GM19351 (cell line): ENCODE results near the gene STMND1.

ENCODE experiments used
- ATAC-seq: cut with Tn5 transposase; IDR thresholded peaks from one replicate; pipeline ENCODE4 v1.9.1; 2021; ENCODE audit warnings: mild to moderate bottlenecking, moderate library complexity; ENCODE audit not compliant: unreplicated experiment

STMND1 gene

DNA sequence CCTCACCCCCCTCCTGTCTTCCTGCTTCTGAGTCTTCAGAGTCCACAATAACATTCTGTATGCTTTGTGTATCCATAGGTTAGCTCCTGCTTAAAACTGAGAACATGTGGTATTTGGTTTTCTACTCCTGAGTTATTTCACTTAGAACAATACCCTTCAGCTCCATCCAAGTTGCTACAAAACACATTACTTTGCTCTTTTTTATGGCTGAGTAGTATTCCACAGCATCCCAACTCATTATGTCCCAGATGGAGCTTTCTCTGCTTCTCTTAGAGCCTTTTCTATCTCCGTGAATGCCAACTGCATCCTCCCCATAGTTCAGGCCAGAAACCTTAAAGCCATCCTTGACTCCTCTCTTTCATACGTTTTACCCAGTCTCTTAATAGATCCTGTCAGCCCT lies 55.8 kb downstream of the STMND1 start:
- no peak for ATAC-seq

DNA sequence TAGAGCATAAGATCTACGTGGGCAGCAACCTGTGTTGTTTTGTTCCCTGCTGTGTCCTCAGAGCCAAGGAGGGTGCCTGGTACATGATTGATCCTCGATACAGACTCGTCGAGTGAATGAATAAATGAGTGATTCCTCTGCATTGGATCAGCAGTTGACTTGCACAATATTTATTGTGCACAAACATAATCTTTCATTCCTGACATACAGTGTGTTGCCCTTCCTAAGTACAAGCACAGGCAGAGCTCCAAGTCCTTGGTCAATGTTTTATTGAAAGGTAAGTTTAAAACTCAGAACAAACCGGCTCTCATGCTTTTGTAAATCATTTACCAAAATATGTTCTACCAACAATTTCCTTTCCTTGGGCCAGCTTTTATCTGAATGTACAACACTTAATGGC lies 57.4 kb downstream of the STMND1 start:
- ATAC-seq, result no peak

DNA sequence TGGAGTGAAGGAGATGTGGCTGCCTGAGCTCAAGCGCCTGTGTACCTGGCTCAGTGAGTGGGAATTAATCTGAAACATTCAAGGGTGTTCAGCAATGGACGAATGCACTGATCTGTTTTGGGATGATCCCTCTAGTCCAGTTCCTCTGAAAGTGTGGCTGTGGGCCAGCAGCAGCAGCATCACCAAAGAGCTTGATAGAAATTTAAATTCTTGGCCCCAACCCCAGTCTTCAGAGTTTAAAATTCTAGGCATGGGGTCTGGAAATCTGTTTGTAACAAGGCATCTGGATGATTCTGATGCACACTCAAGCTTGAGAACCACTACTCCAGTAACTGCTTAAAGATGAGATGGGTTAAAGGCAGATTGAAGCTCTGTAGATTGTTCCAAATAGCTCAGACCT lies 59.2 kb downstream of the STMND1 start:
- ATAC-seq, result no peak

DNA sequence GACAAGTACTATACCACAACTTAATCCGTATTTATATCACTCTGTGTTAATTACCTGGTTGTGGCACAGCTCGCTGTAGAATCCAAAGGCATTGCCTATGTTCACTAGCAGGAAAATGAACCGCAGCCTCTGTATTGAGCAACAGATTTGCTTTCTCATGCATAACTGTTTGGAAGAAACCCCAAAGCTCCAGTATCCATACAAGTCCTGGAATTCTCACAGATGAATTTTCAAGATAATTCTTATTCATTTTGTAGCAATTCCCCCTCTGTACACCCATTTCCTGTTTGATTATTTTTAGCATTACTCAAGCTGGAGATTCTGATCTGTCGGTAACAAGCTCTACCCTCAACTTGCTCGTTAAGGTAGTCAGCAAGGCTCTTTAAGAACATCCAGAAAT lies 63.5 kb downstream of the STMND1 start:
- ATAC-seq, result no peak

DNA sequence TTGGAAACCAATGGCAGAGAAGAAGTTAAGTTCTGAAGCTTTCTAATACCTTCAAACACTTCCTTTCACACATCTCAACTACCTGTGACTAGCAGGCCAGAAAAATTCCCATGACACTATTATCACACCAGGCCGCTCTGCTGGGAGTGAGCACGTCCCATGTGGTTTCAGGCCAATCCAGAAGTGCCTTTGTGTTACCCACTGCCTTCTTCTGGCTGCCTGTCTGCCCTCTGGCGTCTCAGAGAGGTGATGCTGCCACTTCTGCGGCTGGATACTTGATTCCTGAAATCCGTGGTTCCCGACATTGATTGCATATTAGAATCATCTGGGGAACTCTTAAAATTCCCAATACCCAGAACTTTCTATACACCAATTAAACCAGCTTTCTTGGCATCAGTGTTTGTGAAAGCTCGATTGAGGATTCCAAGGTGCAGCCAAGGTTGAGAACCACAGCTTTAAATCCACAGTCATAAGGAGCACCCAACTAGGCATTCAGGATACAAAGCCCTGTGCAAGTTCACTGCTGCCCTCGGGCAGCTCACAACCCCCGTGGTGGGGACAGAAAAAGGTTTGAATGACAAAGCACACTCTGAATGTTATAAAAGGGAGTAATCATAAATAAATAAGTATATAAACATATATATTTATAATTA lies 65.6 kb downstream of the STMND1 start:
- ATAC-seq, result no peak

DNA sequence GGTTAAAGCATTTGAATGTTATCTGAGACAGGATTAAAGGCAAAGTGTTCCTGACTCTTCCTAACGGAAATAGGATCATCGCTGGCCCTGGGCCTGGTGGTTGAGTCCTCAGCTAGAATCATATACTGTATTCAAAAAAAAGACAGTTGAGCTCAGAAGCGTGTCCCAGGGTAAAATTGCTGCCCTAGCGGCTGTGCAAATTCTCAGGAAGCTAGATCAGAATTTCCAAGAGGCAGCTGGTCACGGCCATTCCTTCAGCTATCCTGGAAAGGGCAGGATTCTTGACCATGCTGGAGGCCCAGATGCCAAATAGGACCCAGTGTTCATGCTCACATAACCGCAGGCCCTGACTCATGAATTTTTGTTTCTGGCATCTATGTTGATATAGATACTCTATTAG lies 67.4 kb downstream of the STMND1 start:
- ATAC-seq, result no peak

DNA sequence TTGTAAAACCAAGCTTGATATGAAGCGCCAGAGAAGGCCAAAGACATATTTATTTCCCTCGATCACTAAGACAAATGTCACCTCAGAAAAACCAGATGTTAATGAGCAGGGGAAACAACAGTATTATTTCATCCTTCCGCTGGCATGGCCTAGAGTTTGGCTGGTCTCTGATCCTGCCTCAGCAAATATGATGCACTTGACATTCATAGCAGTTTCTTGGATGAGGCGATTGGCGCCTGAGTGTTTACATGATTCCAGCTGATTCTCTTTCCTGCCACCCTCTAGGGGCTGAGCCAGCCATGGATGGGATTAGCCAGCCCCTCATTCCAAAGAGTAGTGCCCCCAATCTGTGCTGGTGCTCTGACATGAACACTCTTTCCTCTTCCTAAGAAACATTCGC lies 67.9 kb downstream of the STMND1 start:
- no peak for ATAC-seq

DNA sequence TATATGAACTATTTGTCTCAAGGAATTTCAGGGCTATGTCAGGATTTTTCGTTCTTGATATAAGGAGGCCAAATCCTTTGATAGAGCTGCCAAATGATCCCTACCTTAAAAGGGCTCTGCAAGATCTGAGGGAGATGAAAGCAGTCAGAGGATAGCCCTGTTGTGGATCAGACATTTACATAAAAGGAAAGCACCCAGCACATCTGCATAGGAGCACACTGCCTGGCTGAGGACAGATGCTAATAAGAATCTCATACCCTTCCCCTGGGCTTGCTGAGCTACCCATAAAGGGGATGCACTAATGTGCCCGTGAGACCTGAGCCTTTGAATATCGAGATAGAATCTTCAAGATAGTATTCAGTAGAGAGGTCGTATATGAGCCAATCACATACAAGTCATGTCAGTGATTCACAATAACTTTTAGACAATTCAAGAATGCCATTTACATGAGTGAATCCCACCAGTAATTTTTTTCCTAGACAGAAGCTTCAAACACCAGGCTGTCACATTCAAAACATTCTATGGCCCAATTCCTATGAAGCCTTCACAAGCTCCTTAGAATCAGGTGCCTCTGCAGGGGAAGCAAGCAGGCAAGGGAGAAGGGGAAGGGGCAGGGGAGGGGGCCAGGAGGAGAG lies 71.1 kb downstream of the STMND1 start:
- ATAC-seq, result no peak

DNA sequence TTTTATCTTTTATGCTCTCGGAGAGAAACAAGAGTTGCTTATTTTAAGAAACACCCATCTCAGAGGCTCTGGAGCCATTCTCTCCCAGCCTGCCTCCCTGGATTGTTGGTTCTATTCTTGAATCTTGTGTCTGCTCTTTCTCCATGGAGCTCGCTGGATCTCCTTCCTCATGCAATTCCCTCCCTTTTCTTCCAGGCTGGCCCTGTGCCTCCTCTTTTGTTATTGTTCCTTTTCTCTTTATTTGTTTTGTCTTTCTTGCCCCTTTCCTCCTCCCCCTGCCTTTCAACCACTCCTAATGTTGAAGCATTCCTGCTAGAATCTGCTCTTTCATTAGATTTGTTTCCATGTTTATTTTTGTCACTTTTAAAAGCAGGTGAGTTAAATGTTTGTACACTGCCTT lies 76.5 kb downstream of the STMND1 start:
- ATAC-seq, result no peak

DNA sequence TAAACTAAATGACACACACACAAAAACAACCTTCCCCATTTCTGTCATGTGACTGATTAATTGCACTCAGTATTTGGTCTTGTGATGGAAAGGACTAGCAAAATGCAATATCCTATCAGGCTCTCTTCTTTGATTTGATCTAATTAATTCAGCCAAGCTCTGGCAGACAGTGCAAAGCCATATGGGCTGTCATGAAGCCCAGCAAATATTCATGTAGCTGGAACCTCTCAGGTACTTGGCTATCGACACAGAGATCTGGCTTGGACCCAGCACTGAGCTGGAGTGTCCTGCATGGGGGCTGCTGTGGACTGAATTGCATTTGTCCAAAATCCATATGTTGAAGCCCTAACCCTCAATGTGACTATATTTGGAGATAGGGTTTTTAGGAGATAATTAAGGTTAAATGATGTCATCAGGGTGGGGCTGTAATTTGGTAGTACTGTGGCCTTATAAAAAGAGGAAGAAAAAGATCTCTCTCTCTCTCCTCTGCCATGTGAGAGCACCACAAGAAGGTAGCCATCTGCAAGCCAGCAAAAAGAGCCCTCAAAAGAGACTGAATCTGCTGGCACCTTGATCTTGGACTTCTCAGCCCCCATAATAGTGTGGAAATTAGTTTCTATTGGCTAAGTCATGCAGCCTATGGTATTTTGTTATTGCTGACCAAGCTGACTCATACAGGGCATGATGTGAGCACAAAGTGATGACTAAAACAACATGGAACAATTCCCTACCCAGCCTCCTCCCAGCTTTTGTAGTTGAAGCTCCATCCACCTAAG lies 77.1 kb downstream of the STMND1 start:
- no peak for ATAC-seq

DNA sequence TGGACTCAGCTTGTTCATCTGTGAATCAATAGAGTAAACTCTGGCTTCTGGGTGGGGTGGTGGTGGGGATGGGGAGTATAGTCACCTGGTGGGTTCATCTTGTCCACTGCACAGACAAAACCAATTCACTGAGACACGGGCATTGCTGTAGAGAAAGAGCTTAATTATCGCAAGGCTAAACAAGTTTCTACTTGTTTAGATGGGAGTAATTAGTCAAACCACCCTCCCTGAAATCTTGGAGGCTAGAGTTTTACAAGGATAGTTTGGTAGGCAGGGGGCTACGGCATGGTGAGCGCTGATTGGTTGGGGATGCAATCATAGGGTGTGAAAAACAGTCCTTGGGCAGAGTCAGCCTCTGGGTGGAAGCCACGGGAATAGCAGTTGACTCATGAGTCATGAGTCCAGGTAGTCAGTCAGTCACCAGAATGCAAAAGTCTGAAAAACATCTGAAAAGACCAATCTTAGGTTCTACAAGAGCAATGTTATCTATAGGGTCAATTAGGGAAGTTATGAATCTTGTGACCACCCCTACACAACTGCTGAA lies 77.8 kb downstream of the STMND1 start:
- no peak for ATAC-seq
